Testis (tissue), 2 donors: Measurements from ENCODE around the gene NDST4.

Experiments
- POLR2A ChIP-seq: fragments of 450-650 bp; IDR thresholded peaks from one replicate; pipeline ENCODE4 v1.6.1; 2017; ENCODE audit warnings: antibody characterized with exemption, mild to moderate bottlenecking, moderate library complexity
- TF ChIP-seq, protein P1 (sequence below), 3 experiments: fragments of 450-650 bp in 2 of 3; fragments of 200-600 bp in 1 of 3; sonication (generic) in 1 of 3; IDR thresholded peaks; one replicate each; pipeline ENCODE4 v1.5.1; 2016 to 2019; ENCODE audit warnings: antibody characterized with exemption in 3 of 3, mild to moderate bottlenecking in 2 of 3, moderate library complexity in 1 of 3

DNA sequence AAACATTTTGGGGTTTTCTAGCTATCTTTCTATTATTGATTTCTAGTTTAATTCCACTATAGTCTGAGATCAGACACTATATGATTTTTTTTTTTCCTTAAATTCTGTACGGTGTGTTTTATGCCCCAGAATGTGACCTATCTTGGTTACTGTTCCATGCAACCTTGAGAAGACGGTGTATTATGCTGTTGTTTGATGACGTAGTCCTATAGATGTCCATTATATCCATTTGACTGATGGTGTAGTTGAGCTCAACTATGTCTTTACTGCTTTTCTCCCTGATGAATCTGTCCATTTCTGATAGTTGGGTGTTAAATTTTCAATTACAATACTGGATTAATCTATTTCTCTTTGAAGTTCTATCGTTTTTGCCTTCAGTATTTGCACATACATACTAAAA is 212.5 kb downstream of the NDST4 start:
- TF ChIP-seq POLR2A, result no peak
- TF ChIP-seq, protein P1, sequence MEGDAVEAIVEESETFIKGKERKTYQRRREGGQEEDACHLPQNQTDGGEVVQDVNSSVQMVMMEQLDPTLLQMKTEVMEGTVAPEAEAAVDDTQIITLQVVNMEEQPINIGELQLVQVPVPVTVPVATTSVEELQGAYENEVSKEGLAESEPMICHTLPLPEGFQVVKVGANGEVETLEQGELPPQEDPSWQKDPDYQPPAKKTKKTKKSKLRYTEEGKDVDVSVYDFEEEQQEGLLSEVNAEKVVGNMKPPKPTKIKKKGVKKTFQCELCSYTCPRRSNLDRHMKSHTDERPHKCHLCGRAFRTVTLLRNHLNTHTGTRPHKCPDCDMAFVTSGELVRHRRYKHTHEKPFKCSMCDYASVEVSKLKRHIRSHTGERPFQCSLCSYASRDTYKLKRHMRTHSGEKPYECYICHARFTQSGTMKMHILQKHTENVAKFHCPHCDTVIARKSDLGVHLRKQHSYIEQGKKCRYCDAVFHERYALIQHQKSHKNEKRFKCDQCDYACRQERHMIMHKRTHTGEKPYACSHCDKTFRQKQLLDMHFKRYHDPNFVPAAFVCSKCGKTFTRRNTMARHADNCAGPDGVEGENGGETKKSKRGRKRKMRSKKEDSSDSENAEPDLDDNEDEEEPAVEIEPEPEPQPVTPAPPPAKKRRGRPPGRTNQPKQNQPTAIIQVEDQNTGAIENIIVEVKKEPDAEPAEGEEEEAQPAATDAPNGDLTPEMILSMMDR (IDR thresholded peaks at IDR 0.05), result no peak
